Inferior parietal cortex (tissue), 1 donor: ENCODE data around the gene HOXC10.

ENCODE experiments used
- DNase-seq: peaks from one replicate; pipeline ENCODE4 v3.0.0-alpha.2; 2016; ENCODE audit errors: extremely low spot score

HOXC10 gene

GRCh38 chr12:54029529-54030441 is 44.8 kb downstream of the HOXC10 start:
- DNase-seq, result no peak

DNA sequence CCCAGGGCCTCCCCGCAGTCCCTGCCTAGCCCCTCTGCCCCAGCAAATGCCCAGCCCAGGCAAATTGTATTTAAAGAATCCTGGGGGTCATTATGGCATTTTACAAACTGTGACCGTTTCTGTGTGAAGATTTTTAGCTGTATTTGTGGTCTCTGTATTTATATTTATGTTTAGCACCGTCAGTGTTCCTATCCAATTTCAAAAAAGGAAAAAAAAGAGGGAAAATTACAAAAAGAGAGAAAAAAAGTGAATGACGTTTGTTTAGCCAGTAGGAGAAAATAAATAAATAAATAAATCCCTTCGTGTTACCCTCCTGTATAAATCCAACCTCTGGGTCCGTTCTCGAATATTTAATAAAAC is 45.5 kb downstream of the HOXC10 start:
- no peak for DNase-seq

DNA sequence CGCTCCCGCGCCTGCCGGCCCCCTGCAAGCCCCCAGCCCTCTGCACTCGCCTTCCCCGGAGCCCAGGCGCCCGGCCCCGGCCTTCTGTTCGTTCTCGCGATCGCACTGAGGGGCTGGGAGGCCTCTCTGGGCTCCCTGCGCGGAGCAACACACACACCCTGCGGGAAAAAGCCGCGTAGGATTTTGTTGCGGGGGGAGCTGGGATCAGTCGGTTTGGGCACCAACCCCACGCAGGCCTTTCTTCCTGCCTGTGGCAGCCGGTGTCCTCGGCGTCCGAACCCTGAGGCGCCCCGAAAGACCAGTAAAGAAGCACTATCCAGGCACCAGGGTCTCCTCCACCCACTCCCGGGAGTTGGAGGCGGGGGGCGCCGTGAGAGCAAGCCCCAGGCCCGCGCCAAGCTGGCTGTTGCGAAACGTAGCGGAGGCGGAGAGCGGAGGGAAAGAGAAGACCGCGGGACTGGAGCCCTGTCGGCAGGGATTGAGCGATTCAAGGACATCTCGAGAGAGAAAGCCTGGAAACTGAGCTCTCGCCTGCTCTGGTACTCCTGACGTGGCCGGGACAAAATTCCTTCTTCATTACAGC is 46.0 kb downstream of the HOXC10 start:
- DNase-seq, result no peak

GRCh38 chr12:54031480-54031879 is 46.5 kb downstream of the HOXC10 start:
- DNase-seq, result no peak

DNA sequence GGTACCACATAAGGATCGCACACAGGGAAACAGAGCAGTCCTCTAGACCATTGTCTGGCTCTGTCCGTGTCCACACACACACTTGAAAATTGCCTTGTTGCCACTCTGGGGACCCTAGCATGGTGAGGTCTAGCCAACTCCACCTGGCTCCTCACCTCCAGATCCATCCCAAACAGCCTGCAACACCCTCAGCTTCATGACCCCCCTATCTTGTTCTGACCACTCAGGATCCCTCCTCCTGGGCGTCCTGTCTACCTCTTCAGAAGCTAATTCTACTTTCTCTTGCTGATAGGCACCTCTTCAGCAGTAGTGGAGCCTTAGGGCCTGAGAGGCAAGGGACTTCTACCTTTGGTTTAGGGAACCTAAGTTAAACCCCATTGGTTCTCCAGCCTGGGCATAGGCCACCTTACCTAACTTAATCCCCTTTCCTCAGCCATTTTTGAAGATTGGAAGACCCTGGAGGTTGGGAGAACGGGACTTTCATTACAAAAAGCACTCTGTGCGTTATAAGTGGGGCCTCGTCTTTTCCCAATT is 47.2 kb downstream of the HOXC10 start:
- no peak for DNase-seq

- no peak for DNase-seq
Observed at GRCh38 chr12:54032627-54033100, 47.7 kb downstream of the HOXC10 start, which contains the start of gene HOXC5. TSS of gene HOXC5 (plus strand) at chr12:54033050. CDS start at chr12:54033123, 73 bp downstream.

DNA sequence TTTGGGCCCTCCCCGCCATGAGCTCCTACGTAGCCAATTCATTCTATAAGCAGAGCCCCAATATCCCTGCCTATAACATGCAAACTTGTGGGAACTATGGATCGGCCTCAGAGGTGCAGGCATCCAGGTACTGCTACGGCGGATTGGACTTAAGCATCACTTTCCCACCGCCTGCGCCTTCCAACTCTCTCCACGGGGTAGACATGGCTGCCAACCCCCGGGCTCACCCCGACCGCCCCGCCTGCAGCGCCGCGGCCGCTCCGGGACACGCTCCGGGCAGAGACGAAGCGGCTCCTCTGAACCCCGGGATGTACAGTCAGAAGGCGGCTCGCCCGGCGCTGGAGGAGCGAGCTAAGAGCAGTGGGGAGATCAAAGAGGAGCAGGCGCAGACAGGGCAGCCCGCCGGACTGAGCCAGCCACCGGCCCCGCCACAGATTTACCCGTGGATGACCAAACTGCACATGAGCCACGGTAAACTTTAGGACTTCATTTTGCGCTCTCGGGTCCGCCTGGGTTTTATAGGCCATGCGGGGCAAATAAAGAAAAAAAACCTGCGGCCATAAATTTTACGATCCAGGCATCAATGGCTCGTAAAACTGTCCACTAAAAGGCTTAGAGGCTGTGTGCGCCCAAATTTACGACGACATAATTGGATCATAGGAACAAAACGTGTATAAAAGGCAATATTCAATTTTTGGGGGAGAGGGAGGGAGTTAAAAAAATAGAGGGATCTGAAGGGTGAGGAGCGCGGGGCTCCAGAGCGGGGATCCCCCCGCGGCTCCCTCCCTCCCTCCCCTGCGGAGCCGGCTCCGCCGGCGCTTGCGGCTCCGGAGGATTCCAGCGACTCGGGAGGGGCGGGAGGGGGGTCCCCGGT is 48.4 kb downstream of the HOXC10 start:
- DNase-seq, result no peak

DNA sequence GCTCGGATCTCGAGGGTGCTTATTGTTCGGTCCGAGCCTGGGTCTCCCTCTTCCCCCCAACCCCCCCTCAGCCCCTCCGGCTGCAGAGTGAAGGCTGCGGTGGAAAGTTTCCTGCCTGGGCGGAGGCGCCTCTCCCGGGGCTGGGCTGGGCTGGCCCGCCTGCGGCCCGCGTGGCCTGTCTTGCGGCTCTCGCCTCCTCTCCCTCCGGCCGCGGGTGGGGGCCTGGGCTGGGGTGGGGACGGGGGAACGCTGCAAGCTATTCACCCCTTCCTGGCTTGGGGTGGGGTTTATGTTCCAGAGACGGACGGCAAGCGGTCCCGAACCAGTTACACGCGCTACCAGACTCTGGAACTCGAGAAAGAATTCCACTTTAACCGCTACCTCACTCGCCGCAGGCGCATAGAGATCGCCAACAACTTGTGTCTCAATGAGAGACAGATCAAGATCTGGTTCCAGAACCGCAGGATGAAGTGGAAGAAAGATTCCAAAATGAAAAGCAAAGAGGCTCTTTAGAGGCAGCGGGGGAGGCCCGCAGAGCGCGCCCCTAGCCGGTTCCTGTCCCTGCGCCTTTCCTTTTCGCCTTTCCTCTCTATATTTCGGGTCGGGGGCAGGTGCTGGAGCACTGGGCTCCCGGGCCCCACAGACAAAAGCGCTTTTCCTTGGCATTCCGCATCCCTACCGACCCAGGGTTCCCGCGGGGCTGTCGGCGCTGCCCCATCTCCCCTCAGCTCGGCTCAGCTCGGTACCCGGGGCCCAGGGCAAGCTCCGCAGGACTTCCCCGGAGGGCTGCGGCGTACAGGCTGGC is 49.2 kb downstream of the HOXC10 start:
- DNase-seq, result no peak

DNA sequence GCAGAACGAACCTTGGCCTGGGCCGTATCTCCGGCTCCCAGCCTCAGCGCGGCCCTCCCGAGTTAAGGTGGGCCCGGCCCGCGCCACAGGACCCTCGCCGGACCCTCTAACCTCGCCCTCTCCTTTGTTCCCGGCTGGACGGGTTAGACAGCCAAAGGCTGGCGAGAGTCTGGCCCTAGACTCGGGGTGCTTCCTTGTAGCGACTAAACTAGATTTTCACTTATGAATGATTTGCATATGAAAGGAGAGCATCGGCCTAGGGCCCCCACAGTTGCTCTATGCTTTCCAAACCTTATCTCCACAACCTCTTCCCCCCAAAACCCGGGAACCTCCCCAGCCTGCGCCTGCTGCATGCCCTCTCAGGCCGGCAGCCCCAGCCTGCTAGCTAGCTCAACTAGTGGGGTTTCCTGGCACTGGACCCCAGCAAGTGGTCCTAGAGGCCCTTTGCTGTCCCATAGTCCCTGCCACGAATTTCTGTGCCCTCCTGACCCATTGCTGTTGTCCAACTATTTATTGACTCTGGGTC is 49.9 kb downstream of the HOXC10 start:
- DNase-seq, result no peak

DNA sequence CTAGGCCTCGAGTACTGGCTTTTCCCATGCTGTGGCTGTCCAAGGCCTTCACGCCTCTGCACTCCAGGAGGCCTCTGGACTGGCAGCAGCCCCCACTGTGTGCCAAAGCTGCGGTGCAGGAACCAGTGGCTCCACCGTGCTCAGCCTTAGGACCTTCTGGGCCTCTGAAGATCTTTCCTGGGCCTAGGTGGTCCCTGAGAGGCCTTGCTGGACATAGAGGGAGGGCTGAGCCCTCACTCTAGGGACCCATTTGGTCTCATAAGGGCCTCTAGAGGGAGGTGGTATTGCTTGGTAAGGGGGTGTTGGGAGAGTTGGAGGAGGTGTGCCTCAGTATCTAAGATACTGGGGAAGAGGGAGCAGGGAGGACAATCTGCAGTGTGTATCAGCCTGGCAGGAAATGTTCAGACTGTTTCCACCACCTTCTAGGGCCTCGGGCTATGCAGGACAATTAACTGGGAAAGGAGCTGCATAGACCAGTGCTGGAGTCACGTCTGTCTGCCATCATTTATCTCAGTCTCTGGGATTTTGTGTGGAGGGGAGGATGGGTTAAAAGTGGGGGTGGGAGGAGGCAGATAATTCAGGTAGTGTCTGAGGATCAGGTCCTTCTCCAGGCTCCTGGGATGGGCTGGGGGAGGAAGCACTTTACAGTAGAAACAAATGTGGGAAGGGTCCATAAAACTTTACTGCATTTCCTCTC is 50.8 kb downstream of the HOXC10 start:
- DNase-seq, result no peak

DNA sequence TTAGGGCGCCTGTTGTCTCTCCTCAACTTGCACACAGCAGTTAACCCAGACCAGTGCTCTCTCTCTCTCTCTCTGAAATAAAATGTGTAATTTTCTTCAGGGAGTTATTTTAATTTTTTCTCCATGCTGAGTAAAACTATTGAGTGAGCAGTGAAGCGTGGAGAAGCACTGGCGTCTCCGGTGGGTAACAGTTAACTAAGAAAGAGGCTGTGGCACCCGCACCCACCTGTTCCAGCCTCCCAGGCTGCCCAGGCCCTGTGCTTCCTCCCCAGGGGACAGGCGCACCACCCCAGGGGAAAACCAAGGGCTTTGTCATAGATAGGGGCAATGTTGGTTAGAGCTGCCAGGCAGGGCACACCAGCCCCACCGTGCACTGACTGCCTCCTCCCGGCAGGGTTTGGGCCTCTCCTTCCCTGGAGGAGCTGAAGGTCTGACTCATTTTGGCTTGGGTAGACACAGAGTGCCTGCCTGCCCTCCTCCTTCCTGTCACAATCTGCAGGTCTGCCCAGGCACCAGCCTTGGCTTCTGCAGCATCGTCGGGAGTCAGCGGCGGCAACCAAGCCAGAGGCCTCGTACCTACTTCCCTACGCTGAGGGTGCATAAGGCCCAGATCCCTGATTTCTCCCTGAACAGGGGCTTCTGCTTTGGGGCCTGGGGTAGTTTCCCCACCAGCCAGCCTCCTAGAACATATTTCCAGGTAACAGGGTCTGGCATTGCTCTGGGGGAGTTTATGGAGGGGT is 51.8 kb downstream of the HOXC10 start:
- no peak for DNase-seq

DNA sequence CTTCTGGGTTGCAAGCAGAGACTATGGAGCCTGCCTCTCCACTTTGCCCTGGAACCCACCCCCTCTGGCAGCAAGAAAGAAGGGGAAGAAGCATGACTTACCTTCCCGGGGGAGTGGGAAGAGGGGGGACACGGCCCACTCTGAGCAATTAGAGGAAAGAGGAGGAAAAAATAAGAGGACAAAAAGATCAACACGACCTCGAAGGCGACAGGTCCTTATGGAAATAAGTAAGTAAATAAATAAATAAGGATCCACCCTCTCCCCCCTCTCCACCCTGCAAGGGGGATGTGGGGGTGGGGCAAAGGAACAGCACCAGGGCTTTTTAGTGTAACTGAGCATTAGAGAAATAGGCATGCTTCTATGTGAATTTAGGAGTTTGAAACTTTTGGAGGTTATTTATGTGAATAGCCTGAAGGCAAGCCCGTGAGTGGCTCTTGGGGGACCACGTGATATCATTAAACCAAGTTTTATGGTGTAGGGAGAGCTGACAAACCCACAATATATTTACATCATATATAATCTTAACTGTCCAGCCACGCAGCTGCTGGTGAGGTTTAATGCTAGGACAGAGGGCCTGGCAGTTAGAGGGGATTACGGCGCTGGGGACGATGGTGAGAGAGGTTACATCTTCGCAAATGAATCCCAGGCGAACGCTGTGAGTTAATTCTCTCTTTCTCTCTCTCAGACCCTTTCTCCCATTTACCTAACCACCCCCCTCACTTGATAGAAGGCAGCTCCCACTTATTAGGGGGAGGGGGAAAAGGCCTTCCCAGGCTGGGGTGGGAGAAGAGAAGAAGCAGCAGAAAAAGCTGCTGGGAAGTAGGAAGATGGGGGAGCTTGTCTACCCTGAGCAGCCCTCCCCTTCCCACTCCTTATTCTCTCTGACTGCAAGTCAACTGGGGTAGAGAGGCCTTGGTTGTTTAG is 52.7 kb downstream of the HOXC10 start:
- DNase-seq, result no peak

DNA sequence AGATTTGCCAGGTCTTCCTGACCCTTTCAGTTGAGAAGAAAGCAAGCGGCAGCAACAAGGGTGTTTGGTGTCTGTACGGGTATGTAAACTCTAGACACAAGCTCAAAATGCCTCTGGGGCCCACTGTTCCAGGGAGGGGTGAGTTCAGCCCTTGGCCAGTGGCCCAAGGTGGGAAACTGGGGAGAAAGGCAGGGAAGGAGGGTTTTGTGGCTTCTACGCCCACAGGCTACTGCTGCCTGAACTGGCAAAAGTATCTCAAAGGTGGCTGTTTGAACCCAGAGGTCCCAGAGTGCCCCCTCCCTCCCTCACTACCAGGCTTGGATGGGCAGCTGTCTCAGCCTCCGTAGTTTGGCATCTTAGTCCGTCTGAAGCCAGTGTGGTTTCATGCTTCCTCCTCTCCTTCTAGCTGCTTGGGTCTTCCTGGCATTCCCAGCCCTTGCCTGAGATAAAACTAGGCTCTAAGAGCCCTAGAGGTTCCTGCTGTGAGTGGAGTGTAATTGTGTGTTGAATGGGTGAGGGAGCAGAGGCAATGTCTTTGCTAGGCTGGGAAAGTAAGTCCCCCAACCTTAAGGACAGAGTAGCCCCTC is 53.4 kb downstream of the HOXC10 start:
- no peak for DNase-seq

GRCh38 chr12:54038871-54039414 is 54.0 kb downstream of the HOXC10 start:
- DNase-seq, result no peak

DNA sequence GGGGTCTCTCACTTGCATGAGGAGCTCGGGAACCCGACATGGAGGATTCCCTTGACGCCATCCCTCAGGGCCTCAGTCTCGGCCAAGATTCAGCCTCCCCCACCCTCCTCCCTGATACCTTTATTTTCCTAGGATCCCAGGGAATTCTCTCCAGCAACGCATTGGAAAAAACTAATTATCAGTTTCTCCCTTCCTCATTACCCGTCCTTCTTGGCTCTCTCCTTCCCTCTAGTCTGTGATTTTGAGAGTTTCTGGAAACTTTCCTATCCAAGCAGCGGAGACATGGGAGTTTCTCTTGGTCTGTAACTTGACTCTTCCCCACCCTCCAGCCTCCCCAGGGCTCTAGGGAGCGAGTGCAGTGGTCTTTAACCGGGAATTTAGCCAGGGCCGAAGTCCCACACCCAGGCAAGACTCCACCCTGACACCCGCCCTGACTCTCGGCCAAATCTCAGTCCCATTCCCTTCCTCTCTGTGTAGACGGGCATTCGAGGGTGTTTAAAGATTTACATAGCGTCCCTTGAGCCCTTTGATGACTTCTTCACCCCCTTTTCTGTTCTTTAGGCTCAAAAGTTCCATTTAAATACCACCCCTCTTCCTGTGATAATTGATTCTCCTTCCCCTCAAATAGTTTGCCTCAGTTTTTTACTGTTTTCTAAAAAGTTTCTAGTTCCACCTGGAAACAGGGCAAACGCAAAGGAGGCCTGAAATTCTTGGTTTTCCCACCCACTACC is 54.6 kb downstream of the HOXC10 start:
- no peak for DNase-seq
